Right lobe of liver (tissue), 6 donors: ENCODE results near the gene ZSCAN4. TPM values are rescaled to one million over a fixed set of nuclear protein-coding genes. Genes with fewer than 3 reads are reported as not detected.

Experiments used
- ATAC-seq, 4 donors: fragments of 200-7000 bp; cut with Tn5 transposase; one replicate each; pipeline ENCODE4 v1.9.1; 2020; ENCODE audit warnings: mild to moderate bottlenecking in 4 of 4, moderate library complexity in 4 of 4
- DNase-seq, 3 donors: peaks; one replicate each; pipeline ENCODE4 v3.0.0-alpha.2; 2020
- H3K27ac ChIP-seq, 3 donors: fragments of 200-600 bp; one replicate each; pipeline ENCODE4 v1.8.0; 2022
- H3K27me3 ChIP-seq, 2 donors: fragments of 200-600 bp; one replicate each; pipeline ENCODE4 v1.8.0; 2022
- H3K36me3 ChIP-seq, 4 donors: fragments of 200-600 bp; sonication (generic) in 1 of 4; one replicate each; pipeline versions ENCODE4 v1.5.1 to v1.8.0; 2017 to 2022; ENCODE audit warnings: control low read depth in 1 of 4
- H3K4me1 ChIP-seq, 4 donors: fragments of 200-600 bp; sonication (generic) in 1 of 4; one replicate each; pipeline versions ENCODE4 v1.5.1 to v1.8.0; 2017 to 2022; ENCODE audit warnings: control low read depth in 1 of 4
- H3K4me3 ChIP-seq, 3 donors: fragments of 200-600 bp; one replicate each; pipeline ENCODE4 v1.8.0; 2022
- H3K9me3 ChIP-seq, 4 donors: fragments of 200-600 bp; sonication (generic) in 1 of 4; one replicate each; pipeline versions ENCODE4 v1.5.1 to v1.8.0; 2017 to 2022; ENCODE audit warnings: control low read depth in 1 of 4
- CTCF ChIP-seq, 4 donors: fragments of 200-600 bp in 3 of 4; fragments of 450-650 bp in 1 of 4; IDR thresholded peaks; one replicate each; pipeline versions ENCODE4 v1.5.1 to v1.8.0; 2016 to 2022; ENCODE audit warnings: antibody characterized with exemption in 4 of 4, mild to moderate bottlenecking in 2 of 4
- POLR2A ChIP-seq: fragments of 450-650 bp; IDR thresholded peaks from one replicate; pipeline ENCODE4 v1.6.1; 2017; ENCODE audit warnings: antibody characterized with exemption, mild to moderate bottlenecking
- WGBS: methylation state at CpG from one replicate; pipeline ENCODE4 v1.1.6; 2018; ENCODE audit warnings: low coverage, low lambda C conversion rate; ENCODE audit not compliant: insufficient coverage; ENCODE audit errors: missing lambda C conversion rate; 5-methylcytosine and 5-hydroxymethylcytosine counted together
- intact Hi-C, 2 donors: fragments of 100-400 bp; cut with DNase I; formaldehyde crosslinking; loops; one replicate each; pipeline versions ENCODE4 v1.11.2 to v1.14.1; 2022
- total RNA-seq, 6 experiments: library from RNA; depleted of rRNA in 2 of 6; stranded (reverse); fragments of >200 nt in 2 of 6; fragmentation: NEBNext Ultra II Directional in 3 of 6; extraction: Animal tissue kit (Norgen Biotek cat#: 25700) in 3 of 6; gene quantifications; one replicate each; pipeline versions ENCODE4 v1.1.0 to v1.2.4, GENCODE V29; 2016 to 2023
- donor health status: DM: no; HTN: yes; CAD: no.
- donor health status: DM: no; HTN: no; CAD: no.
- donor health status: DM: no; HTN: no; CAD: no.
- donor health status: DM: no; HTN: yes; CAD: no.
- donor health status: DM: no; HTN: yes; CAD: no.

The ZSCAN4 gene
- total RNA-seq, 6 experiments from 2014 or later: not detected

- H3K4me1 ChIP-seq: peaks cover 0 to 2% (median 0%) of the 10 kb centered on the region in 4 donors
- DNase-seq (no peak), ATAC-seq (no peak)
- peaks cover 0 to 18% (median 6%) of the 10 kb centered on the region in 4 donors for H3K36me3 ChIP-seq
- peak overlapping the region; percentile 78 to 87 (median 84) for H3K4me3 ChIP-seq
- 44% methylated on average over 1 of the region's 6 CpGs for WGBS
- intact Hi-C loops: no loop called here
- H3K27ac ChIP-seq: no peak overlapping the region
- TF ChIP-seq POLR2A (no peak), CTCF (IDR thresholded peaks at IDR 0.05) (no peak)
- H3K9me3 ChIP-seq: peaks cover 0 to 15% (median 4%) of the 10 kb centered on the region in 4 donors
- H3K27me3 ChIP-seq: no peaks in the 10 kb centered on the region
Measured at GRCh38 chr19:57633832-57634131, 35.0 kb upstream of the ZSCAN4 start.

GRCh38 chr19:57637379-57637778, 31.4 kb upstream of the ZSCAN4 start:
- no peak for DNase-seq

DNA sequence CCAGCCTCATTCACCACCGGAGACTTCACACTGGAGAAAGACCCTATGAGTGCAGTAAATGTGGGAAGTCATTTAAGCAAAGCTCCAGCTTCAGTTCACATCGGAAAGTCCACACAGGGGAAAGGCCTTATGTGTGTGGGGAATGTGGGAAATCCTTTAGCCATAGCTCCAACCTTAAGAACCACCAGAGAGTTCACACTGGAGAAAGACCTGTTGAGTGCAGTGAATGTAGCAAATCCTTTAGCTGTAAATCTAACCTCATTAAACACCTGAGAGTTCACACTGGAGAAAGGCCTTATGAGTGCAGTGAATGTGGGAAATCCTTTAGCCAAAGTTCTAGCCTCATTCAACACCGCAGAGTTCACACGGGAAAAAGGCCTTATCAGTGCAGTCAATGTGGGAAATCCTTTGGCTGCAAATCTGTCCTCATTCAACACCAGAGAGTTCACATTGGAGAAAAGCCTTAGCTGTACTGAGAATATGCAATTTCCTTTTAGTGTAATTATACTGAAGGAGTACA, 27.0 kb upstream of the ZSCAN4 start:
- H3K9me3 ChIP-seq: peaks cover 0 to 30% (median 9%) of the 10 kb centered on the region in 4 donors
- intact Hi-C loops: no loop called here
- TF ChIP-seq POLR2A: no peak
- no peak for TF ChIP-seq CTCF (IDR thresholded peaks at IDR 0.05)
- no peak overlapping the region for H3K4me3 ChIP-seq
- H3K4me1 ChIP-seq: no peaks in the 10 kb centered on the region
- 94% methylated on average over 2 of the region's 4 CpGs for WGBS
- DNase-seq: no peak
- peaks cover 0 to 42% (median 12%) of the 10 kb centered on the region in 4 donors for H3K36me3 ChIP-seq
- ATAC-seq: no peak
- H3K27ac ChIP-seq: no peak overlapping the region
- no peaks in the 10 kb centered on the region for H3K27me3 ChIP-seq

More at GRCh38 chr19:57637379-57637778, 31.4 kb upstream of the ZSCAN4 start:
- Histone ChIP-seq H3K9me3 (peaks cover 0 to 27% (median 8%) of the 10 kb centered on the region in 4 donors), H3K4me3 (no peak overlapping the region), H3K4me1 (peaks cover 0 to 2% (median 0%) of the 10 kb centered on the region in 4 donors), H3K27me3 (no peaks in the 10 kb centered on the region), H3K36me3 (peaks cover 0 to 48% (median 18%) of the 10 kb centered on the region in 4 donors), H3K27ac (no peak overlapping the region)
- ATAC-seq: no peak
- intact Hi-C loops: no loop called here
- TF ChIP-seq CTCF (IDR thresholded peaks at IDR 0.05) (no peak), POLR2A (no peak)
- 87% methylated on average over 3 of the region's 4 CpGs for WGBS

- DNase-seq: no peak
- TF ChIP-seq POLR2A: no peak
- WGBS: 83% methylated on average over 4 of the region's 4 CpGs
- intact Hi-C loops: no loop called here
- H3K36me3 ChIP-seq: peaks cover 0 to 37% (median 12%) of the 10 kb centered on the region in 4 donors
- H3K27me3 ChIP-seq: no peaks in the 10 kb centered on the region
- ATAC-seq: no peak
- no peak overlapping the region for H3K4me3 ChIP-seq
- no peaks in the 10 kb centered on the region for H3K4me1 ChIP-seq
- H3K9me3 ChIP-seq: peaks cover 0 to 22% (median 9%) of the 10 kb centered on the region in 4 donors
- H3K27ac ChIP-seq: no peak overlapping the region
Measured at GRCh38 chr19:57642396-57643046, 26.2 kb upstream of the ZSCAN4 start.

DNA sequence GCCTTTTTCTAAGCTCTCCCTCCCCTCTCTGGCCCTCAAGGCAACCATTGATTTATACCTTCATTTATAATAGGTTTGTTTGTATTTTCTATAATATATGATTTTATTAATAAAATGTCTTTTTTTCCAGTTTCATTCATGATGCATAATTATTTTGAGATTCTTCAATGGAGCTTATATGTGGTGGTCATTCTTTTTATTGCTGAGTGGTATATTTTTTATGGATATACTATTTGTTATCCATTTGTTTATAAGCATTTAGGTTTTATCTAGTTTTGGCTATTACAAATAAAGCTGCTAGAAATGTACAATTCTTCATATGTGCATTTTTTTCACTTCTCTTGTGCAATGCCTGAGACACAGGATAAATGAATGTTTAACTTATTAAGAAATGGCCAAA, 25.0 kb upstream of the ZSCAN4 start:
- Histone ChIP-seq H3K9me3 (peaks cover 0 to 19% (median 6%) of the 10 kb centered on the region in 4 donors), H3K36me3 (peaks cover 0 to 31% (median 12%) of the 10 kb centered on the region in 4 donors)
- intact Hi-C loops: no loop called here

More for the DNA sequence above, 25.0 kb upstream of the ZSCAN4 start:
- no peak overlapping the region for H3K27ac ChIP-seq
- DNase-seq (no peak), ATAC-seq (no peak)
- no peaks in the 10 kb centered on the region for H3K27me3 ChIP-seq
- no peaks in the 10 kb centered on the region for H3K4me1 ChIP-seq
- TF ChIP-seq POLR2A (no peak), CTCF (IDR thresholded peaks at IDR 0.05) (no peak)
- H3K4me3 ChIP-seq: no peak overlapping the region
